Pancreas (tissue), 10 donors: ENCODE data around the gene PIP5K1B. TPM values are rescaled to one million over a fixed set of nuclear protein-coding genes. Genes with fewer than 3 reads are reported as not detected.

Experiments used
- ATAC-seq, 4 donors: fragments of 200-7000 bp; cut with Tn5 transposase; one replicate each; pipeline versions ENCODE4 v1.8.0 to v1.9.1; 2020; ENCODE audit warnings: mild to moderate bottlenecking in 4 of 4, moderate library complexity in 4 of 4
- DNase-seq, 6 donors: peaks; one replicate each; pipeline ENCODE4 v3.0.0-alpha.2; 2020
- FAIRE-seq: peaks from 2 replicates; lab custom pipeline; 2012; peaks lifted over from hg19 to GRCh38; lab: Jason Lieb, UNC
- H3K27ac ChIP-seq, 4 donors: fragments of 200-600 bp; sonication (generic); 1 replicate in 3 of 4; 2 replicates in 1 of 4; pipeline versions ENCODE4 v1.5.0 to v1.8.0; 2020
- H3K27me3 ChIP-seq, 4 donors: fragments of 200-600 bp; one replicate each; pipeline ENCODE4 v1.8.0; 2021
- H3K36me3 ChIP-seq, 3 donors: fragments of 200-600 bp; sonication (generic) in 1 of 3; one replicate each; pipeline versions ENCODE4 v1.5.0 to v1.8.0; 2020 to 2021
- H3K4me1 ChIP-seq, 3 donors: fragments of 200-600 bp; one replicate each; pipeline ENCODE4 v1.8.0; 2021
- H3K4me3 ChIP-seq, 4 donors: fragments of 200-600 bp; sonication (generic) in 2 of 4; one replicate each; pipeline versions ENCODE4 v1.5.0 to v1.8.0; 2020 to 2021
- H3K9me3 ChIP-seq, 4 donors: fragments of 200-600 bp; one replicate each; pipeline ENCODE4 v1.8.0; 2021
- CTCF ChIP-seq, 4 donors: fragments of 200-600 bp; sonication (generic) in 3 of 4; IDR thresholded peaks; one replicate each; pipeline versions ENCODE4 v1.5.0 to v1.8.0; 2021; ENCODE audit warnings: antibody characterized with exemption in 4 of 4
- WGBS, 2 donors: extraction: QIAGEN DNeasy Blood & Tissue Kit; methylation state at CpG; one replicate each; pipeline ENCODE4 v1.1.7; 2013; 5-methylcytosine and 5-hydroxymethylcytosine counted together
- intact Hi-C, 3 donors: fragments of 100-400 bp; cut with DNase I; formaldehyde crosslinking; loops; one replicate each; pipeline versions ENCODE4 v1.11.1 to v1.14.2; 2022
- polyA plus RNA-seq, 2 donors: library from polyadenylated mRNA; stranded (reverse); fragments of 200-250 nt; gene quantifications; one replicate each; pipeline ENCODE4 v1.2.3, GENCODE V29; 2013
- total RNA-seq, 6 donors: library from RNA; stranded (reverse); fragmentation: NEBNext Ultra II Directional in 4 of 6; extraction: Animal tissue kit (Norgen Biotek cat#: 25700) in 4 of 6; gene quantifications; one replicate each; pipeline versions ENCODE4 v1.2.1 to v1.2.4, GENCODE V29; 2021 to 2023
- donor health status: healthy with polysubstance abuse.
- donor health status: DM: no; HTN: no; CAD: no; lungs with moderate emphysema.
- donor health status: DM: no; HTN: no; CAD: no.
- donor health status: control.
- donor health status: control.
- donor health status: Bipolar disorder and iron deficiency.
- donor health status: DM: yes; HTN: yes; CAD: no.
- donor health status: DM: no; HTN: no; CAD: no.
- donor health status: DM: no; HTN: no; CAD: no.
- donor health status: DM: yes; HTN: yes; CAD: no.

Gene PIP5K1B
- total and polyA plus RNA-seq, 8 donors: 1.3 to 6.9 (median 6.2) TPM

GRCh38 chr9:68844631-68845612, 139.9 kb downstream of the PIP5K1B start:
- Histone ChIP-seq H3K36me3 (no peaks in the 10 kb centered on the region), H3K27ac (no peak overlapping the region), H3K4me1 (no peaks in the 10 kb centered on the region), H3K4me3 (no peak overlapping the region), H3K27me3 (no peaks in the 10 kb centered on the region), H3K9me3 (no peaks in the 10 kb centered on the region)
- intact Hi-C loops: no loop called here
- ATAC-seq (peak in 3 of 4 donors; percentile 58 to 67 (median 62)), DNase-seq (peak in 1 of 6 donors; percentile 22), FAIRE-seq (no peak)
- TF ChIP-seq CTCF (IDR thresholded peaks at IDR 0.05): peak in 1 of 4 donors; percentile 32
- WGBS, 2 donors: 83 to 87% methylated on average over 13 of the region's 13 CpGs

DNA sequence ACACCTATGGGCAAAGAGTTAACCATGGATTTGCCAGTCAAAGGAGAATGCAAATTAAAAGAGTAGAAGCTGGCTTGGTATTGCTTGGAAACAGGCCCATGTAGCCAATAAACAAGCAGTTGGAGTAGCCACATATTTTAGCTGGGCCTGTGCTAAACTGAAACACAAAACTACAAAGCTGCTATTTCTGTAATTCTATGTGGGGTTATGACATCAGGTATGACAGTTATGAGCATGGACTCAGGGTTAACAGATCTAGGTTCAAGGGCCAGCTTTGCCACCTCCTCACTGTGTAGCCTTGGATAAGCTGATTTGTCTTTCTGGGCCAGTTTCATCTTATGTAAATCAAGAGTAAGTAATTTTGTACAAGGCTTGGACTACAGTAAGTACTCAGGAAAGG, 142.7 kb downstream of the PIP5K1B start:
- DNase-seq (no peak), FAIRE-seq (no peak), ATAC-seq (no peak)
- no peak for TF ChIP-seq CTCF (IDR thresholded peaks at IDR 0.05)
- H3K36me3 ChIP-seq: no peaks in the 10 kb centered on the region
- H3K9me3 ChIP-seq: no peaks in the 10 kb centered on the region
- H3K4me1 ChIP-seq: no peaks in the 10 kb centered on the region
- no peak overlapping the region for H3K4me3 ChIP-seq
- no peaks in the 10 kb centered on the region for H3K27me3 ChIP-seq
- H3K27ac ChIP-seq: no peak overlapping the region
- intact Hi-C loops: no loop called here

DNA sequence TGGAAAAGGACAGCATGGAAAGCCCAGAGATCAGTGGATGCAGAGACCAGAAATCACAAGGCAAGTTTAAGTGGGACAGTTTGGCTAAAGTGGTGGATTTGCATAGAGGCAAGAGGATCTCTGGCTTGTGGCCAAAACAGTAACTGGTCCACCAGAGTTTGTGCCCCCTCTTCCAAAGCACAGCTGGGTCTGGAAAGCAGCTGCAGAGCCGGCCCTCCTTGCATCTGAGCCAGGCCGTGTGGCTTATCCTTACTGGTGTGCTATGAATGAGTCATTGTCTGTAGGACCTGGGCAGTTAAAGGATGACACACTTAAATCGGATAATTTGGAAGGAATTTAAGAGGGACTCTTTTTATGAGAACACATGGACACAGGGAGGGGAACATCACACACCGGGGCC, 146.6 kb downstream of the PIP5K1B start:
- Histone ChIP-seq H3K27me3 (no peaks in the 10 kb centered on the region), H3K9me3 (no peaks in the 10 kb centered on the region), H3K4me1 (no peaks in the 10 kb centered on the region), H3K27ac (no peak overlapping the region), H3K36me3 (no peaks in the 10 kb centered on the region), H3K4me3 (no peak overlapping the region)
- ATAC-seq (peak in 1 of 4 donors; percentile 60), FAIRE-seq (no peak), DNase-seq (no peak)
- TF ChIP-seq CTCF (IDR thresholded peaks at IDR 0.05): no peak
- intact Hi-C loops: no loop called here
- 67 to 70% methylated on average over 4 of the region's 4 CpGs for WGBS, 2 donors

- H3K9me3 ChIP-seq: no peaks in the 10 kb centered on the region
- FAIRE-seq: no peak
- peak in 2 of 6 donors; percentile 20 to 37 for DNase-seq
These were observed 147.9 kb downstream of the PIP5K1B start for GRCh38 chr9:68852941-68853340.

More at GRCh38 chr9:68852941-68853340, 147.9 kb downstream of the PIP5K1B start:
- intact Hi-C loops: no loop called here
- 71 to 76% methylated on average over 1 of the region's 1 CpG for WGBS, 2 donors
- H3K27ac ChIP-seq: peak overlapping the region in 3 of 4 donors; percentile 22 to 42 (median 23)
- H3K36me3 ChIP-seq: no peaks in the 10 kb centered on the region
- H3K4me1 ChIP-seq: no peaks in the 10 kb centered on the region
- no peak overlapping the region for H3K4me3 ChIP-seq
- TF ChIP-seq CTCF (IDR thresholded peaks at IDR 0.05): no peak
- ATAC-seq: peak; percentile 57 to 87 (median 77)
- no peaks in the 10 kb centered on the region for H3K27me3 ChIP-seq
